GM12878 (cell line): Measurements from ENCODE around the gene RWDD2A. TPM values are rescaled to one million over a fixed set of nuclear protein-coding genes. Genes with fewer than 3 reads are reported as not detected.

Experiments
- ATAC-seq: fragments of 200-7000 bp; cut with Tn5 transposase; 3 replicates; pipeline ENCODE4 v1.9.1; 2020; ENCODE audit warnings: mild to moderate bottlenecking, moderate library complexity
- BruUV-seq: library from RNA; stranded (reverse); fragments of 400-500 nt; replicated peaks from 2 replicates; lab custom pipeline; 2021; lab: Mats Ljungman, UMichigan
- CTCF ChIA-PET: fragments of 300-600 bp; sonication (Branson Sonifier 250); formaldehyde crosslinking; extraction: SDS; loops from one replicate; lab custom pipeline; 2021; ENCODE audit warnings: inconsistent platforms; lab: Yijun Ruan, JAX
- POLR2A ChIA-PET: fragments of 350-600 bp; formaldehyde crosslinking; extraction: SDS; loops from one replicate; lab custom pipeline; 2021; ENCODE audit warnings: inconsistent platforms; lab: Charles Lee
- RAD21 ChIA-PET: fragments of 300-600 bp; sonication (Branson Sonifier 250); formaldehyde crosslinking; loops from one replicate; lab custom pipeline; 2023; ENCODE audit warnings: antibody characterized with exemption; ENCODE audit not compliant: unreplicated experiment; lab: Charles Lee
- SMC1A ChIA-PET: fragments of 300-600 bp; sonication (Branson Sonifier 250); formaldehyde crosslinking; loops from one replicate; lab custom pipeline; 2023; ENCODE audit not compliant: unreplicated experiment, uncharacterized antibody; lab: Charles Lee
- DNase-seq: peaks from one replicate; pipeline ENCODE4 v3.0.0-alpha.2; 2011; ENCODE audit warnings: low read depth, low spot score
- FAIRE-seq: peaks from 3 replicates; lab custom pipeline; 2011; peaks lifted over from hg19 to GRCh38; lab: Jason Lieb, UNC
- H2AFZ ChIP-seq: 2 replicates; pipeline ENCODE4 v1.6.0; 2011; ENCODE audit warnings: low read depth, low read length, control low read depth; ENCODE audit not compliant: control insufficient read depth
- H3K27ac ChIP-seq: 2 replicates; pipeline ENCODE4 v1.5.1; 2011; ENCODE audit warnings: control low read depth; ENCODE audit not compliant: control insufficient read depth, insufficient read depth
- H3K27me3 ChIP-seq, 2 experiments: replicated peaks in 1 of 2; 2 replicates each; pipeline versions ENCODE4 v1.6.0 to v1.6.1; 2011; ENCODE audit warnings: low read length in 1 of 2; ENCODE audit not compliant: control insufficient read depth in 2 of 2, insufficient read depth in 2 of 2
- H3K36me3 ChIP-seq, 2 experiments: 2 replicates each; pipeline ENCODE4 v1.5.1; 2011; ENCODE audit warnings: low read length in 1 of 2; ENCODE audit not compliant: control insufficient read depth in 2 of 2, insufficient read depth in 2 of 2
- H3K4me1 ChIP-seq: 2 replicates; pipeline ENCODE4 v1.6.1; 2011; ENCODE audit warnings: mild to moderate bottlenecking, low read length, moderate library complexity, mixed read lengths; ENCODE audit not compliant: control insufficient read depth, insufficient read depth
- H3K4me2 ChIP-seq: 2 replicates; pipeline ENCODE4 v1.6.0; 2011; ENCODE audit warnings: control low read depth; ENCODE audit not compliant: control insufficient read depth, insufficient read depth
- H3K4me3 ChIP-seq: fragments of 200-600 bp; sonication (generic); 2 replicates; pipeline ENCODE4 v1.5.1; 2016
- H3K79me2 ChIP-seq: 2 replicates; pipeline ENCODE4 v1.6.0; 2011; ENCODE audit warnings: low read length; ENCODE audit not compliant: control insufficient read depth, insufficient read depth
- H3K9ac ChIP-seq: 2 replicates; pipeline ENCODE4 v1.8.0; 2011; ENCODE audit warnings: low read length, control low read depth, mixed read lengths; ENCODE audit not compliant: control insufficient read depth, insufficient read depth
- H3K9me3 ChIP-seq: replicated peaks from 3 replicates; pipeline ENCODE4 v1.5.1; 2011; ENCODE audit warnings: mild to moderate bottlenecking, low read length; ENCODE audit not compliant: control insufficient read depth, insufficient read depth
- H4K20me1 ChIP-seq: 2 replicates; pipeline ENCODE4 v1.6.0; 2011; ENCODE audit not compliant: control insufficient read depth, insufficient read depth
- BMI1 ChIP-seq: fragments of 450-650 bp; IDR thresholded peaks from 2 replicates; pipeline ENCODE4 v1.6.1; 2016; ENCODE audit warnings: mild to moderate bottlenecking, moderate library complexity, borderline replicate concordance
- EP300 ChIP-seq, 2 experiments: fragments of 150-350 bp in 1 of 2; IDR thresholded peaks; 2 replicates each; pipeline ENCODE4 v1.6.1; 2011 to 2012; ENCODE audit warnings: low read depth in 2 of 2, low read length in 2 of 2, borderline replicate concordance in 1 of 2, improper control_type of control experiment in 1 of 2, inconsistent platforms in 1 of 2; ENCODE audit not compliant: control insufficient read depth in 1 of 2
- FOS ChIP-seq: IDR thresholded peaks from 3 replicates; pipeline ENCODE4 v1.6.1; 2011; ENCODE audit warnings: borderline replicate concordance; ENCODE audit not compliant: insufficient read length; ENCODE audit errors: extremely low read depth
- FOXK2 ChIP-seq: fragments of 450-650 bp; IDR thresholded peaks from 2 replicates; pipeline ENCODE4 v1.6.1; 2017; ENCODE audit warnings: mild to moderate bottlenecking, moderate library complexity
- FOXM1 ChIP-seq: IDR thresholded peaks from 2 replicates; pipeline ENCODE4 v1.6.1; 2012; ENCODE audit warnings: low read depth, mild to moderate bottlenecking, inconsistent platforms, low read length, moderate library complexity
- NRF1 ChIP-seq: conservative IDR thresholded peaks from 2 replicates; pipeline ENCODE4 v1.6.1; 2011; ENCODE audit warnings: mild to moderate bottlenecking, low read depth, low read length, improper control_type of control experiment
- PAX5 ChIP-seq: IDR thresholded peaks from 2 replicates; pipeline ENCODE4 v1.6.1; 2011; ENCODE audit warnings: low read depth, low read length, borderline replicate concordance
- TARDBP ChIP-seq: IDR thresholded peaks from 2 replicates; pipeline ENCODE4 v1.6.1; 2016; ENCODE audit warnings: borderline replicate concordance
- TCF7 ChIP-seq: IDR thresholded peaks from 2 replicates; pipeline ENCODE4 v1.6.1; 2014; ENCODE audit warnings: antibody characterized with exemption, borderline replicate concordance
- ZNF274 ChIP-seq: IDR thresholded peaks from one replicate; pipeline ENCODE4 v1.8.0; 2011; ENCODE audit not compliant: insufficient read length, insufficient read depth
- whole genome bisulfite sequencing: methylation state at CpG from one replicate; pipeline ENCODE4 v1.1.6; 2016; ENCODE audit warnings: low lambda C conversion rate; ENCODE audit not compliant: insufficient replicate concordance, insufficient coverage; ENCODE audit errors: missing lambda C conversion rate; 5-methylcytosine and 5-hydroxymethylcytosine counted together
- in situ Hi-C: fragments of 300-500 bp; cut with MboI; formaldehyde crosslinking; loops from 9 replicates; pipeline ENCODE4 v1.14.3; 2018; ENCODE audit warnings: mixed read lengths
- intact Hi-C: fragments of 100-400 bp; cut with micrococcal nuclease; formaldehyde crosslinking; loops from one replicate; pipeline ENCODE4 v1.14.2; 2022; ENCODE audit not compliant: unreplicated experiment
- polyA plus RNA-seq, 11 experiments: library from polyadenylated mRNA; depleted of rRNA in 4 of 11; unstranded in 6 of 11; stranded (reverse) in 5 of 11; fragments of >200 nt; fragmentation: Nextera tagmentation in 4 of 11; fragmentation: Illumina TruSeq in 1 of 11; extraction: Ambion mirVana in 4 of 11; extraction: Trizol in 1 of 11; gene quantifications; 1 replicate in 1 of 11; 2 replicates in 10 of 11; pipeline versions ENCODE4 v1.2.1 to v1.2.3, GENCODE V29; 2011 to 2016; ENCODE audit warnings: inconsistent platforms in 2 of 11, missing spikeins in 2 of 11, low read depth in 1 of 11
- total RNA-seq, 4 experiments: library from RNA; depleted of rRNA in 3 of 4; stranded (reverse); fragments of >200 nt in 3 of 4; fragmentation: Illumina TruSeq in 1 of 4; extraction: Trizol in 1 of 4; gene quantifications; 2 replicates each; pipeline versions ENCODE4 v1.2.1 to v1.2.3, GENCODE V29; 2013 to 2021

Gene RWDD2A
- total and polyA plus RNA-seq, 10 of the 15 experiments (the other 5 are each of a cell fraction or from before 2014, with no cell fraction given) = 2.3 to 4.6 (median 2.9) TPM

DNA sequence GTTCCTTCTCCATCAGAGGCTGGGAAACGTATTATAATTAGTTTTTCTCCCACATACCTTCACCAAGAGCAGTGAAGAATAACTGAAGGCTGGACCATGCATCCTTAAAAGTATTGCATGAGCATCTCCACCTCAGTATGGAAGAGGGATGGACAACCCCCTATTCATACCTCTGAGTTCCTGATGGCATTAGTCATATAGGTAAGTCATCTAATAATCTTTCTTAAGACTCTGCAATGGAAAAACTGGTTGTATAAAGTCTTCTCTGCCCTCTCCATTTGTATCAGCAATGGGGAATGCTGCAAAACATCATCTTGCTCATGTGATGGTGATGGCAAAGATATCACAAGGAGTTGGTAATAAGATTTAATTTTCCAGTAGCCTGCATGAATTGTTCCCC is 24.6 kb upstream of the RWDD2A start:
- ChIA-PET RAD21 (no interaction called here), SMC1A (no interaction called here), CTCF (interaction anchor here (0.8 to 1.6 kb wide), 3 partner anchors 11 to 47 kb away, joined by 3 read pairs; no protein-coding TSS in a partner anchor), POLR2A (no interaction called here)
- Histone ChIP-seq H3K9ac (no peak overlapping the region), H3K9me3 (no peaks in the 10 kb centered on the region), H3K27ac (no peak overlapping the region), H3K27me3 (no peaks in the 10 kb centered on the region), H2AFZ (no peak overlapping the region), H3K4me3 (no peak overlapping the region), H4K20me1 (no peaks in the 10 kb centered on the region), H3K36me3 (peaks cover 5 to 40% of the 10 kb centered on the region in 2 experiments), H3K79me2 (no peaks in the 10 kb centered on the region), H3K4me2 (no peak overlapping the region), H3K4me1 (no peaks in the 10 kb centered on the region)
- in situ Hi-C loops (no loop called here), intact Hi-C loops (no loop called here)
- BruUV-seq = TSS peak; percentile 18
- ATAC-seq = no peak
- 81% methylated on average over 1 of the region's 1 CpG for WGBS
- FAIRE-seq = no peak
- no peak for DNase-seq
- TF ChIP-seq FOXM1 (no peak), ZNF274 (no peak), NRF1 (no peak), BMI1 (no peak), FOS (no peak), TARDBP (no peak), FOXK2 (no peak), EP300 (IDR thresholded peaks at IDR 0.05; ENCODE audit: borderline replicate concordance in 1 of 2, control insufficient read depth in 1 of 2, low read depth in 2 of 2, low read length in 2 of 2) (no peak)

DNA sequence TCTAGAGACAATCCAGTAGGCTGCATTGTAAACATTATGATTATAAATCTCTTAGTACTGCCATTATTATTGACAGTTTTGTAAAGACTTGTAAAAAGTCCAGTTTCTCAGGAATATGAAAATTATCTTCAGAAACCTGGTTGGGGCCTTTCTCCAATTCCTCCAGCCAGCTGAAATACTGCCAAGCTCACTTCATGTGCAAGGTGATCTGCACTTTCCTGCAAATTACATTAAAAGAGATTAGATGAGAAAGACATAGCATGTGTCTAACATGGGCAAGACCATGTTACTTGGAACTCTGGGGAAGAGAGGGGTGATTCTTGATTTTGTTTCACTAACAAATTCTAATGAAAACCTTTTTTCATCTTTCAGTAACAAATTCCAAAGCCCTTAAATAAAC is 24.1 kb upstream of the RWDD2A start:
- H3K27me3 ChIP-seq = no peaks in the 10 kb centered on the region
- intact Hi-C loops = no loop called here

More for the DNA sequence above, 24.1 kb upstream of the RWDD2A start:
- no peak for DNase-seq
- no peak for ATAC-seq
- H3K4me1 ChIP-seq = no peaks in the 10 kb centered on the region
- FAIRE-seq = no peak
- H3K9ac ChIP-seq = no peak overlapping the region
- H3K4me3 ChIP-seq = no peak overlapping the region
- ChIA-PET RAD21 (interaction anchor here (1.0 kb wide), 1 partner anchor 104 kb away, joined by 4 read pairs; the partner anchor contains the start of gene UBE3D), SMC1A (interaction anchor here (0.6 kb wide), 1 partner anchor 10 kb away, joined by 3 read pairs; no protein-coding TSS in a partner anchor), CTCF (interaction anchor here (1.6 to 3.4 kb wide), 2 partner anchors 11 to 103 kb away, joined by 3 to 20 read pairs; partner anchors contain the start of genes DOP1A and UBE3D), POLR2A (no interaction called here)
- no peak overlapping the region for H3K27ac ChIP-seq
- H4K20me1 ChIP-seq = no peaks in the 10 kb centered on the region
- H3K36me3 ChIP-seq = peaks cover 5 to 40% of the 10 kb centered on the region in 2 experiments
- H3K79me2 ChIP-seq = no peaks in the 10 kb centered on the region
- in situ Hi-C loops = no loop called here
- H3K9me3 ChIP-seq = no peaks in the 10 kb centered on the region
- no peak for TF ChIP-seq TCF7
- TF ChIP-seq FOXM1 = no peak
- no peak for TF ChIP-seq PAX5
- no peak overlapping the region for H3K4me2 ChIP-seq
- no TSS peak for BruUV-seq
- H2AFZ ChIP-seq = no peak overlapping the region
